ENCODE measurements around the gene OR51M1. TPM values are rescaled to one million over a fixed set of nuclear protein-coding genes. Genes with fewer than 3 reads are reported as not detected.
"Not testable (repeated sequence)": the region's sequence is repeated elsewhere in the genome, so short reads cannot be mapped to it uniquely, and the experiment has no call there.

OR51M1 gene
- total and polyA plus RNA-seq, 2 of the 13 experiments (the other 11 are each of a cell fraction or from before 2014, with no cell fraction given): not detected

DNA sequence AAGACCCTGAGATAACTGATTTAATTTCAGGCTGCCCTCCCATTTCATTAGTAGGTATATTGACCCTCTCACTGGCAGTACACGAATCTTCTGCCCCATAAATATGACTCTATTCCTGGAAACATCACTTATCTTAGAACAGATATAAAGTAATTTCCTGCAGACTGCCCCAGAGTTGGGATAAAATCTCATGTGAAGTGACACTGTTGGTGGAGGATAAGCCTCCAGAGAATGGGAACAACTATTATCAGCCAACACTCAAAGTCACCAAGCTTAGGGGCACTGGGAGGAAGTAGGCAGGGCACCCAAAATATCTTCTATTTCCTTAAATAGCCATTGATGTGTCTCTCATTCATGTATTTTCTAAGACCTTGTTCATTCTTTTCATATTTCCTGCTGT, 48.4 kb upstream of the OR51M1 start:
- Histone ChIP-seq H3K4me1 (ENCODE audit: insufficient read depth, low read length) (no peaks in the 10 kb centered on the region), H3K27me3 (ENCODE audit: control insufficient read depth in 1 of 2, insufficient read depth in 2 of 2, low read length in 2 of 2) (no peaks in the 10 kb centered on the region), H3K36me3 (replicated peaks in 1 of 2; ENCODE audit: control insufficient read depth in 1 of 2, insufficient read depth in 2 of 2, low read length in 2 of 2) (no peaks in the 10 kb centered on the region), H3K4me3 (replicated peaks in 1 of 3; ENCODE audit: insufficient read depth in 1 of 3, low read depth in 2 of 3, low read length in 3 of 3) (no peak overlapping the region), H4K20me1 (ENCODE audit: insufficient read depth, low read length) (no peaks in the 10 kb centered on the region), H3K9ac (ENCODE audit: insufficient read depth, low read depth, low read length) (no peak overlapping the region), H3K27ac (ENCODE audit: extremely low read length, insufficient read depth, low read length) (no peak overlapping the region), H2AFZ (ENCODE audit: low read length) (no peak overlapping the region), H3K4me2 (ENCODE audit: low read depth, low read length) (no peak overlapping the region), H3K79me2 (ENCODE audit: insufficient read depth, low read length) (no peaks in the 10 kb centered on the region), H3K9me3 (ENCODE audit: low read length) (no peaks in the 10 kb centered on the region)
- CTCF ChIA-PET (ENCODE audit: low intra/inter-chr PET ratio, low total read pairs): no interaction called here
- intact Hi-C loops (cut with micrococcal nuclease; ENCODE audit: unreplicated experiment): no loop called here
- TF ChIP-seq ZNF792 (CRISPR knock-in tag; IDR thresholded peaks at IDR 0.05): no peak
- TF ChIP-seq HCFC1 (IDR thresholded peaks at IDR 0.05; ENCODE audit: low read depth, low read length): no peak
- no peak for TF ChIP-seq HOXA3 (CRISPR knock-in tag; IDR thresholded peaks at IDR 0.05)
- FAIRE-seq (no peak), DNase-seq (ENCODE audit: low spot score) (no peak), ATAC-seq (no peak)
- 0% methylated on average over 1 of the region's 1 CpG for WGBS (ENCODE audit: low lambda C conversion rate)
- in situ Hi-C loops (cut with HindIII; ENCODE audit: extremely low pct_ligation_motif_present, low pct_unique_long_range_greater_than_20kb): no loop called here
- no TSS peak for BruUV-seq (replicated peaks)
- POLR2A ChIA-PET: no interaction called here

DNA sequence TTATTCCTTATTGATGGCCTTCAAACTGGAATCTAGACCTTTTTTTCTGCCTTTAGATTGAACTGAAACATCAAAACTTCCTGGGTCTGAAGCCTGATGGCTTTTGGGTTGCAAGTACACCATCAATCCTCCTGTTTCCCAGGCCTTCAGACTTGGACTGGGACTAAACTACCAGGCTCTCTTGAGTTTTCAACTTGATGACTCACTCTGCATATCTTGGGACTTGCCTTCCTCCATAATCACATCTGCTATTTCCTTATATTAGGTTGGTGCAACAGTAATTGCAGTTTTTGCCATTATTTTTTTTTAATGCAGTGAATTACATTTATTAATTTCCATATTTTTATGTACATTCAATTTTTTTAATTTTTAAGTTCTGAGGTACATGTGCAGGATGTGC, 47.3 kb upstream of the OR51M1 start:
- no TSS peak for BruUV-seq (replicated peaks)
- no peaks in the 10 kb centered on the region for H3K79me2 ChIP-seq (ENCODE audit: insufficient read depth, low read length)
- intact Hi-C loops (cut with micrococcal nuclease; ENCODE audit: unreplicated experiment) (no loop called here), in situ Hi-C loops (cut with HindIII; ENCODE audit: extremely low pct_ligation_motif_present, low pct_unique_long_range_greater_than_20kb) (no loop called here)
- no peak overlapping the region for H3K4me3 ChIP-seq (replicated peaks in 1 of 3; ENCODE audit: insufficient read depth in 1 of 3, low read depth in 2 of 3, low read length in 3 of 3)
- DNase-seq (ENCODE audit: low spot score): no peak
- TF ChIP-seq CEBPG (CRISPR knock-in tag; IDR thresholded peaks at IDR 0.05) (no peak), ZNF136 (CRISPR knock-in tag; IDR thresholded peaks at IDR 0.05; ENCODE audit: low read depth) (no peak), GLMP (CRISPR knock-in tag; IDR thresholded peaks at IDR 0.05; ENCODE audit: borderline replicate concordance) (no peak), SYNCRIP (IDR thresholded peaks at IDR 0.05; ENCODE audit: insufficient read depth, low read depth, low read length) (no peak), SRSF9 (IDR thresholded peaks at IDR 0.05; ENCODE audit: borderline replicate concordance, insufficient read depth, low read depth, low read length, poor library complexity, severe bottlenecking) (no peak), CBX1 (IDR thresholded peaks at IDR 0.05; ENCODE audit: low read depth) (no peak)
- no peak for ATAC-seq
- H3K4me2 ChIP-seq (ENCODE audit: low read depth, low read length): no peak overlapping the region
- H4K20me1 ChIP-seq (ENCODE audit: insufficient read depth, low read length): no peaks in the 10 kb centered on the region
- no peak overlapping the region for H2AFZ ChIP-seq (ENCODE audit: low read length)
- H3K27me3 ChIP-seq (ENCODE audit: control insufficient read depth in 1 of 2, insufficient read depth in 2 of 2, low read length in 2 of 2): no peaks in the 10 kb centered on the region
- CTCF ChIA-PET (ENCODE audit: low intra/inter-chr PET ratio, low total read pairs): no interaction called here
- no peak overlapping the region for H3K9ac ChIP-seq (ENCODE audit: insufficient read depth, low read depth, low read length)
- FAIRE-seq: no peak
- H3K27ac ChIP-seq (ENCODE audit: extremely low read length, insufficient read depth, low read length): no peak overlapping the region
- H3K4me1 ChIP-seq (ENCODE audit: insufficient read depth, low read length): no peaks in the 10 kb centered on the region
- no peaks in the 10 kb centered on the region for H3K36me3 ChIP-seq (replicated peaks in 1 of 2; ENCODE audit: control insufficient read depth in 1 of 2, insufficient read depth in 2 of 2, low read length in 2 of 2)
- POLR2A ChIA-PET: no interaction called here
- no peaks in the 10 kb centered on the region for H3K9me3 ChIP-seq (ENCODE audit: low read length)

GRCh38 chr11:5337253-5337652, 46.4 kb upstream of the OR51M1 start:
- FAIRE-seq; H2AFZ ChIP-seq (ENCODE audit: low read length); H3K79me2 ChIP-seq (ENCODE audit: insufficient read depth, low read length); CTCF ChIA-PET (ENCODE audit: low intra/inter-chr PET ratio, low total read pairs); ATAC-seq; H3K4me2 ChIP-seq (ENCODE audit: low read depth, low read length); H3K36me3 ChIP-seq (replicated peaks in 1 of 2; ENCODE audit: control insufficient read depth in 1 of 2, insufficient read depth in 2 of 2, low read length in 2 of 2); POLR2A ChIA-PET; DNase-seq (ENCODE audit: low spot score); H3K27ac ChIP-seq (ENCODE audit: extremely low read length, insufficient read depth, low read length); H3K27me3 ChIP-seq (ENCODE audit: control insufficient read depth in 1 of 2, insufficient read depth in 2 of 2, low read length in 2 of 2); H3K4me3 ChIP-seq (replicated peaks in 1 of 3; ENCODE audit: insufficient read depth in 1 of 3, low read depth in 2 of 3, low read length in 3 of 3); in situ Hi-C loops (cut with HindIII; ENCODE audit: extremely low pct_ligation_motif_present, low pct_unique_long_range_greater_than_20kb); H4K20me1 ChIP-seq (ENCODE audit: insufficient read depth, low read length); intact Hi-C loops (cut with micrococcal nuclease; ENCODE audit: unreplicated experiment); H3K4me1 ChIP-seq (ENCODE audit: insufficient read depth, low read length); BruUV-seq (replicated peaks); H3K9ac ChIP-seq (ENCODE audit: insufficient read depth, low read depth, low read length); H3K9me3 ChIP-seq (ENCODE audit: low read length): not testable (repeated sequence)
- WGBS (ENCODE audit: low lambda C conversion rate): 4% methylated on average over 1 of the region's 1 CpG

All from HepG2 (cell line).